BJ (cell line): ENCODE results near the gene ZNF292. TPM values are rescaled to one million over a fixed set of nuclear protein-coding genes. Genes with fewer than 3 reads are reported as not detected.

ENCODE experiments used
- CTCF ChIA-PET: fragments of 350-600 bp; formaldehyde crosslinking; extraction: SDS; loops from one replicate; lab custom pipeline; 2021; ENCODE audit warnings: antibody characterized with exemption, inconsistent platforms; lab: Yijun Ruan, JAX
- POLR2A ChIA-PET: fragments of 300-600 bp; sonication (Branson Sonifier 250); formaldehyde crosslinking; extraction: SDS; loops from one replicate; lab custom pipeline; 2021; ENCODE audit warnings: antibody characterized with exemption; lab: Charles Lee
- DNase-seq: peaks from one replicate; pipeline ENCODE4 v3.0.0-alpha.2; 2011; ENCODE audit warnings: low read depth
- H3K27me3 ChIP-seq: 2 replicates; pipeline ENCODE4 v1.6.0; 2011; ENCODE audit warnings: low read length; ENCODE audit not compliant: control insufficient read depth, insufficient read depth
- H3K36me3 ChIP-seq: 2 replicates; pipeline ENCODE4 v1.5.1; 2011; ENCODE audit warnings: low read length; ENCODE audit not compliant: control insufficient read depth, insufficient read depth
- H3K4me3 ChIP-seq: 2 replicates; pipeline ENCODE4 v1.5.1; 2011; ENCODE audit warnings: low read depth, mild to moderate bottlenecking, control low read depth, low read length
- CTCF ChIP-seq: IDR thresholded peaks from 2 replicates; pipeline ENCODE4 v1.5.1; 2011; ENCODE audit warnings: low read depth, mild to moderate bottlenecking, control low read depth, inconsistent platforms, low read length, moderate library complexity; ENCODE audit not compliant: insufficient read depth
- polyA plus RNA-seq: library from polyadenylated mRNA; depleted of rRNA; stranded (reverse); fragments of >200 nt; gene quantifications from 2 replicates; pipeline ENCODE4 v1.2.3, GENCODE V29; 2011

The ZNF292 gene
- polyA plus RNA-seq, 1 experiment: 4.1 TPM

- Histone ChIP-seq H3K27me3 (no peaks in the 10 kb centered on the region), H3K4me3 (no peak overlapping the region), H3K36me3 (peaks cover 4% of the 10 kb centered on the region)
- DNase-seq: no peak
- ChIA-PET POLR2A (interaction anchor here (0.6 kb wide), 2 partner anchors 15 to 34 kb away, joined by 3 to 11 read pairs; no protein-coding TSS in a partner anchor), CTCF (interaction anchor here (1.2 kb wide), 1 partner anchor 103 kb away, joined by 3 read pairs; no protein-coding TSS in a partner anchor)
- no peak for TF ChIP-seq CTCF
Observed at GRCh38 chr6:87241304-87241703, 85.9 kb downstream of the ZNF292 start.

- TF ChIP-seq CTCF: no peak
- POLR2A ChIA-PET: no interaction called here
- Histone ChIP-seq H3K36me3 (peaks cover 8% of the 10 kb centered on the region), H3K27me3 (no peaks in the 10 kb centered on the region), H3K4me3 (no peak overlapping the region)
- CTCF ChIA-PET: no interaction called here
- DNase-seq: no peak
Observed at GRCh38 chr6:87242311-87242710, 86.9 kb downstream of the ZNF292 start.

GRCh38 chr6:87243812-87244211 is 88.4 kb downstream of the ZNF292 start:
- peaks cover 8% of the 10 kb centered on the region for H3K36me3 ChIP-seq
- H3K27me3 ChIP-seq: no peaks in the 10 kb centered on the region
- no peak overlapping the region for H3K4me3 ChIP-seq
- ChIA-PET CTCF (interaction anchor here (1.2 to 1.9 kb wide), 2 partner anchors 10 to 18 kb away, joined by 4 read pairs; no protein-coding TSS in a partner anchor), POLR2A (no interaction called here)
- no peak for DNase-seq
- no peak for TF ChIP-seq CTCF

GRCh38 chr6:87244380-87244779 is 89.0 kb downstream of the ZNF292 start:
- CTCF ChIA-PET: interaction anchor here (1.2 to 1.9 kb wide), 2 partner anchors 9 to 17 kb away, joined by 4 read pairs; no protein-coding TSS in a partner anchor
- Histone ChIP-seq H3K4me3 (no peak overlapping the region), H3K36me3 (peaks cover 12% of the 10 kb centered on the region), H3K27me3 (no peaks in the 10 kb centered on the region)
- DNase-seq: no peak
- TF ChIP-seq CTCF: no peak
- POLR2A ChIA-PET: no interaction called here

- H3K4me3 ChIP-seq: no peak overlapping the region
- peaks cover 11% of the 10 kb centered on the region for H3K36me3 ChIP-seq
- TF ChIP-seq CTCF: no peak
- ChIA-PET CTCF (no interaction called here), POLR2A (no interaction called here)
- no peak for DNase-seq
- no peaks in the 10 kb centered on the region for H3K27me3 ChIP-seq
Observed at GRCh38 chr6:87250019-87250418, 94.7 kb downstream of the ZNF292 start.
